ENCODE results near the gene FOXD2.

Gene FOXD2

GRCh38 chr1:47481936-47482335, 44.1 kb downstream of the FOXD2 start:
- Histone ChIP-seq H3K4me1 (ENCODE audit: insufficient read depth, low read length) (peaks cover 3% of the 10 kb centered on the region; the same call in 1 of the 2 replicates), H3K9ac (ENCODE audit: low read depth, low read length) (no peak overlapping the region), H3K36me3 (ENCODE audit: insufficient read depth, low read length) (no peaks in the 10 kb centered on the region), H3K9me3 (ENCODE audit: control insufficient read depth, insufficient read depth, low read length) (no peaks in the 10 kb centered on the region)

GRCh38 chr1:47482786-47483185, 44.9 kb downstream of the FOXD2 start:
- H3K36me3 ChIP-seq (ENCODE audit: insufficient read depth, low read length), result no peaks in the 10 kb centered on the region
- no peaks in the 10 kb centered on the region for H3K9me3 ChIP-seq (ENCODE audit: control insufficient read depth, insufficient read depth, low read length)
- no peak overlapping the region for H3K9ac ChIP-seq (ENCODE audit: low read depth, low read length)
- peaks cover 2% of the 10 kb centered on the region; the same call in 1 of the 2 replicates for H3K4me1 ChIP-seq (ENCODE audit: insufficient read depth, low read length)

GRCh38 chr1:47483651-47484050, 45.8 kb downstream of the FOXD2 start:
- no peak overlapping the region for H3K9ac ChIP-seq (ENCODE audit: low read depth, low read length)
- no peaks in the 10 kb centered on the region for H3K9me3 ChIP-seq (ENCODE audit: control insufficient read depth, insufficient read depth, low read length)
- H3K36me3 ChIP-seq (ENCODE audit: insufficient read depth, low read length), result no peaks in the 10 kb centered on the region
- no peaks in the 10 kb centered on the region for H3K4me1 ChIP-seq (ENCODE audit: insufficient read depth, low read length)

- Histone ChIP-seq H3K9me3 (ENCODE audit: control insufficient read depth, insufficient read depth, low read length) (no peaks in the 10 kb centered on the region), H3K4me1 (ENCODE audit: insufficient read depth, low read length) (no peaks in the 10 kb centered on the region), H3K9ac (ENCODE audit: low read depth, low read length) (no peak overlapping the region), H3K36me3 (ENCODE audit: insufficient read depth, low read length) (no peaks in the 10 kb centered on the region)
Observed at GRCh38 chr1:47485817-47486216, 48.0 kb downstream of the FOXD2 start.

- no peaks in the 10 kb centered on the region for H3K4me1 ChIP-seq (ENCODE audit: insufficient read depth, low read length)
- no peak overlapping the region for H3K9ac ChIP-seq (ENCODE audit: low read depth, low read length)
- no peaks in the 10 kb centered on the region for H3K9me3 ChIP-seq (ENCODE audit: control insufficient read depth, insufficient read depth, low read length)
- H3K36me3 ChIP-seq (ENCODE audit: insufficient read depth, low read length), result no peaks in the 10 kb centered on the region
Observed at GRCh38 chr1:47487332-47487731, 49.5 kb downstream of the FOXD2 start.

GRCh38 chr1:47487850-47488450, 50.1 kb downstream of the FOXD2 start:
- no peaks in the 10 kb centered on the region for H3K9me3 ChIP-seq (ENCODE audit: control insufficient read depth, insufficient read depth, low read length)
- H3K36me3 ChIP-seq (ENCODE audit: insufficient read depth, low read length), result no peaks in the 10 kb centered on the region
- no peaks in the 10 kb centered on the region for H3K4me1 ChIP-seq (ENCODE audit: insufficient read depth, low read length)
- H3K9ac ChIP-seq (ENCODE audit: low read depth, low read length), result no peak overlapping the region
